Middle frontal gyrus (tissue), 1 donor: ENCODE results near the gene GPN2.
"Not testable (repeated sequence)": the region's sequence is repeated elsewhere in the genome, so short reads cannot be mapped to it uniquely, and the experiment has no call there.

ENCODE experiments used
- DNase-seq: peaks from one replicate; pipeline ENCODE4 v3.0.0-alpha.2; 2015; ENCODE audit warnings: low spot score; ENCODE audit errors: extremely low spot score

The GPN2 gene

DNA sequence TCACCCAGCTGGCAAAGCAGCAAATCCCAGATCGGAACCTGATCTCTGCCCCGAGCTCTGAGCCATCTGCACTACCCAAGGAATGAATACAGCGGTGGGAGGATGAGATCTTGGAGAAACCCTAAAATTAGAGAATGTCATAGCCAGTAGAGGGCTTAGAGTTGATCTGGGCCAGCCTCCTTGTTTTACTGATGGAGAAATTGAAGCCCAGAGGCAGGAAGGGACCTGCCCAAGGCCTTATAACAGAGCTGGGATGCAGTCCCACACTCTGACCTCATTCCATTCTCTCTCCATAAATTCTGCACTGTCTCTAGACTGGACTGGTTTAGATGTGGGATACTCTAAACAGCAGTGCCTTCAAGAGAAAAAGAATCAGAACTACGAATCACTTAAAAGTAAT is 31.9 kb downstream of the GPN2 start:
- DNase-seq: no peak

DNA sequence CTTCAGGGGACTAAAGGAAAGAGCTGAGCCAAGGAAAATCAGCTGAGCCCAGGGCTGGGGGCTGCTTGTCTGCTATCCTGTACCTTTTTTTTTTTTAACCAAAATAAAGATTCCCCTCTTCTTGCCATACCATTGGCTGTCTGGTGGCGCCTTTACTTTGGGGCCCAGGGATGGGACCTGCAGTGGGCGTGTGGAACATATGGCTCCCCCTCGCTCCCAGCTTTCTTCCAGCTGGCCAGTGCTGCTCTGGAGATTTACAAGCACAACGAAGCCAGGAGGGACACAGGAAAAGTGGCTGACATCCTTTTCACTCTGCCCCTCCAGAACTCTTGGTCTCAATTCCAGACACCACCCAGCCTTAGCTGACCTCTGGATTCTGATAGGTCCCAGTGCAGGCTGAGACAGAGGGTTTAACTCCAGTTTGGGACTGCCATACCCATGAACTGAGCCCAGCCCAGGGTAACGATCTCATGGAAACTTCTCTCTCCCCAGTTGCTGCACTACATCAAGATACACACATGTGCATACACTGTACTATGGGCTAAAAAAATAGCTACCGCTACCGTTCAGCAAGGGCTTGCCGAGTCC is 32.5 kb downstream of the GPN2 start:
- DNase-seq: no peak

DNA sequence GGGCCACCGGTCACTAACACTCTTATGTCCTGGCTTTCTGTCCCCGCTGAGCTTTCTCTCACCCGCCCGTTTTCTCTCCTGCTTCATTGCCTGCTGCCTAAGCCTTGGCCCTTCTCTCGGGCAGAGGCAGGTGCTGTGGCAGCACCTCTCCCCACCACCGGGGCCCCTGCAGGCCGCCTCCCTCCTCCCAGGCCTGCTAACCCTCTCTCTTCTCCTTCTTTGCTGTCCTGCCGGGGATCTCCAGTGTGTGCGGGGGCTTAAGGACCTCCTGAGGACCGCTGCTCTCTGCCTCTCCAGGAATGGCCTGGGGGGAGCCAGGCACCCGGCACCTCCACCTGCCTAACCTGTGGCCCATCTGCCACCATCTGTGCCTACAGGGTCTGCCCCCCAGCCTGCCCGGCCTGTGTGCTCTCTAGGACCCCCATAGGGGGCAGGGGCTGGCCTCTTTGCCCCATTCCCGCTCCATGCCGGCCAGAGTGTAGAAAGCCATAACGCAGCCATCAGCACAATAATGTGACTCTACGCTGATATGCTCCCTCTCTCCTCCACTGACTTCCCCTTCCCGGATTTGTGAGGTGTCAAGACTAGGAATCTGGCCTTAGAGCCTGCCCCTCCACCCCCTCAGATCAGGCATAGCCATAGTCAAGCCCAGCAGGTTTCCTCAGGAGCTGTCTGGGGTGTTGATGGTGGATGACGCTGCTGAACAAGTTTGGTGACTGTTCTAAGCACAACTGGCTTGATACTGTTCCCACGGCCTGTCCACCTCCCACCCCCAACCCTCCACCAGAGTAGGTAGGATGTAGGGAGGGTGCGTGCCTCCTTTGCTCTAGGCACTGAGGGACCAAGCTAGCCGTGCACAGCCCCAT is 33.2 kb downstream of the GPN2 start:
- no peak for DNase-seq

- no peak for DNase-seq
Measured at GRCh38 chr1:26856181-26856580, 33.9 kb downstream of the GPN2 start.

DNA sequence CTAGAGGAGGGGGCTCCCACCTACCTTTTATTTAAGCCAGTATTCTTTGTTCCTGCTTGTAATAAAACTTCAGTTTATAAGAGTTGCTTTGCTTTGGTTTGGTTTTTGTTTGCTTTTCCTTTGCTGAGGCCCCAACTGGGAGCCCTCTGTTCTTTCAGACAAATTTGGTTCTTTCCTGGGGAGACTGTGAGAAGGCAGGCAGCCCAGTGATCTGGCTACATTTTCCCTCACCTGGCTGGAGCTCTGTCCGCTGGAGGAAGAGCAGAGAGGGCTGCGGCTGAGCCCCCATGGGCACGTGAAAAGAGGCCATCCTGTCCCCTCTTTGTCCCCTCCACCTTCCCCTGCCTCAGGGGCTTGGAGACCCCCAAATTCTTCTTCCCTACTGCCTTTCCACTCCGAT is 34.4 kb downstream of the GPN2 start:
- DNase-seq: no peak

DNA sequence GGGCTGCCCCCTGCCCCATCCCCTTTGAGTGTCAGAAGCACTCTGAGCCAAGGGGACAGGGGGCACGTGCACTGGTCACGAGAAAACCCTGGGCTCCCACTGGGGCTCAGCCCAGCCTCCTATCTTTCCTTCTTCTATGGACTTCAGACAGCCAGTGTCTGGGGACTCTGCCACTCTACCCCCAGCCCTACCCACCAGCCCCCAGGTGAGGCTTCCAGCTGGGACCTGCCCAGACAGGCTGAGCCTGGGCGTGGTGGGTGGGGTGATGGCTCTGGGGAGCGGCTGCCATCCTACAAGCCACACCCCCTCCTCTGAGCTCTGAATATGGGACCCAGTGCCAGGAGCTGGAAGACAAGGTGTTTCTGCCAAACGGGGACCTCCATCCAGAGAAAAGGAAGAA is 35.2 kb downstream of the GPN2 start:
- DNase-seq: no peak

GRCh38 chr1:26853600-26853999 is 36.5 kb downstream of the GPN2 start:
- DNase-seq: no peak

GRCh38 chr1:26853156-26853555 is 36.9 kb downstream of the GPN2 start:
- DNase-seq: no peak

GRCh38 chr1:26852701-26853100 is 37.4 kb downstream of the GPN2 start:
- no peak for DNase-seq

- no peak for DNase-seq
Measured at GRCh38 chr1:26851106-26851684, 38.9 kb downstream of the GPN2 start.

DNA sequence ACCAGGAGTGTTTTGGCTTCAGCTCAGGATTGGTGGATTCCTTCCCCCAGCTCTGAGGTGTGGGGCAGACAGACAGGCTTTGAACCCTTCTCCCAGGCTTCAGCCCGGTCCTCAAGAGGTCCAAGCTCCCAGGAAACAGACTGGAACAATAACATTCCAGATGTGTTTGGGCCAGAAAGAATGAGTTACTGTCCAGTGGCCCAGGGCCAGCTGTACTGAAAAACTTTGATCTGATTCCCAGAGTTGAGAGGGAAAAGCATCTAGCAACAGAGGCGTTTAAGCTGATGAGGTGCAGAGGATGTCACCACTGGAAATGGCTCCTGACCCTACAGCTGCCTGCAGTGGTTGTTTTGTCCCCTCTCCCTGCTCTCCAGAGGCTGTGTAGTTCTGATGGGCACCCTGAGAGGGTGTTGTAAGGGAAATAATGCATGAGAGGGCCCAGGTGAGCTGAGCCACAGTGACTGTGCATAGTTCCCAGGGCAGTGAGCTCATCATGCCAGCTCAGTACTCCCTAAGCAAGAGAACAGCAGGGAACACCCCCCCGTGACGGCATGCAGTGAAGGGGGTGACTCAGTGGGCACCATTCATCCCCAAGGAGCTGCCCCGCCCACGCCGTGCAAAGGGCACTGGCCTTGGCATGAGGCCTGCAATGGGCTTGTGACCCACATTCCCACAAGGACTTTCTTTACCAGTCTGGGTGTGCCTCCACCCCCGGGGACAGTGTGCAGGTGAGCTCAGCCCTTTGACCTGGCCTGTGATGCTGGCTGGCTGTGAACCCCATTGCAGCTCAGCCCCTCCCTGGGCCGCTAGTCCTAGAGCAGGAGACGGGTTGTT is 40.9 kb downstream of the GPN2 start:
- no peak for DNase-seq

- DNase-seq: no peak
Measured at GRCh38 chr1:26848499-26848898, 41.6 kb downstream of the GPN2 start.

DNA sequence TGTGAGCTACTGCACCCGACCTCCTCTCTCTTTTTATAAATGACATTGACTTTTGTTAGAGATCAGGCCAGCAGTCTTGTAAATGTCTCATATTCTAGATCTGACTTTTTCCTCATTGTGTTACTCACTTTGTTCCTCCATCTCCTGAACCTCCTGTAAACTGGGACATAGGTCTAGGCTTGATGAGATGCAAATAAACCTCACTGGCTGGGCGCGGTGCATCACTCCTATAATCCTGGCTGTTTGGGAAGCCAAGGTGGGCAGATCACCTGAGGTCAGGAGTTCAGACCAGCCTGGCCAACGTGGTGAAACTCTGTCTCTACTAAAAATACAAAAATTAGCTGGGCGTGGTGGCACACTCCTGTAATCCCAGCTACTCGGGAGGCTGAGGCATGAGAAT is 42.3 kb downstream of the GPN2 start:
- not testable (repeated sequence) for DNase-seq

- no peak for DNase-seq
Measured at GRCh38 chr1:26844424-26845196, 45.5 kb downstream of the GPN2 start.

DNA sequence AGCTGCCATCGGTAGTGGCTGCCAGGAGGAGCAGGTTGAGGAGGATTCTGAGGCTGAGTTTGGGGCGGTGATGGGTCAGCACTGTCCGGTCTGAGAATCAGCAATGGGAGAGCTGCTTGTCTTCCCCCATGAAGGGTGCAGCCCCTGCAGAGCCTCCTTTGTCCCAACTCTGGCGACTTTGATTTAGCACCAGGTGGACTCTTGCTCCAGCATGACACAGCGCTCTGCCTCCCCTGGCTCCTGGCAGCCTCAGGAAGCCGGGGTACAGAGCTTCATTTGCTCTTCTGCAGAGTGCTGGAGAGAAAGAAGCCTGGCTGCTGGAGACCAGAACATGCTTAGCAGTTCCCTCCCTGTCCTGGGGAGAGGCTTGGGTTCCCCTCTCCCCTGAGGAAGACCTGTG is 50.3 kb downstream of the GPN2 start:
- DNase-seq: no peak

GRCh38 chr1:26839339-26839722 is 50.8 kb downstream of the GPN2 start:
- no peak for DNase-seq

DNA sequence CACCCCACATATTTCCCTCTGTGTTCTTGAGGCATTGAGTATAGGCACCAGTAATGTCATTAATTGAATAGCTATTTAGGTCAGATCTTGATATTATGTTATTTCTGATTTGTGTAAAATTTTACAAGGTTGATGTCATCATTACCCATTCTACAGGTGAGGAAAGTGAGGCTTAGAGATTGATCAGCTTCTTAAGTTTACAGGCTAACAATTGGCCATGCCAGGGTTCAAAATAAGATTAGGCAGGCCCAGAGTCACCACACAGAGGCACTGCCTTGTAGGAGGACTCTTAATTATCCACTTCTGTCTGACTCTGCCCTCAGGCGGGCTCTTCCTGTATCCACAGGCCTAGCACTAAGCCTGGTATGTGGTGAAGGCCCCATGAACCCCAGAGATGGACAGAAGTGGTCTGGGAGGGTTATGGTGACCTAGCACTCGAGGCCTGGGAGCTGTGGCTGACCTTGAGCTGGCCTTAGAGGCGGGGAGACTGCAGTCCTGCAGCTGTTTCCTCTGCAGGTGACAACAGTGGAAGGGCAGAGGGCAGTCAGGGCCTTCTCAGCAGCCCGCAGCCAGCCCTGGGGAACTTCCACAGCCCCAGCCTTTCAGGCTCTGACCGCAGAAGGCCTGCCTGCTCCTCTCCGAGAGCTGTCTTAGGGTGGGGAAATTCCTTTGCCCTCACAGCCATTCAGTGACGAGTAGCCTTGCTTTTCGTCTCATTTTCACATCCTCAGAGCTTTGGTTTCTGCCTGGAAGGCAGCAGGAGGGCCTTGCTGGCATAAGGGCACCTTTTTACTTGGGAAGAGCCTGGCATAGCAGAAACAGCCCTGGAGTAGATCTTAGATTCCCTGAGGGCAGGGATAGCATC is 51.4 kb downstream of the GPN2 start:
- no peak for DNase-seq

GRCh38 chr1:26837665-26838064 is 52.4 kb downstream of the GPN2 start:
- not testable (repeated sequence) for DNase-seq

DNA sequence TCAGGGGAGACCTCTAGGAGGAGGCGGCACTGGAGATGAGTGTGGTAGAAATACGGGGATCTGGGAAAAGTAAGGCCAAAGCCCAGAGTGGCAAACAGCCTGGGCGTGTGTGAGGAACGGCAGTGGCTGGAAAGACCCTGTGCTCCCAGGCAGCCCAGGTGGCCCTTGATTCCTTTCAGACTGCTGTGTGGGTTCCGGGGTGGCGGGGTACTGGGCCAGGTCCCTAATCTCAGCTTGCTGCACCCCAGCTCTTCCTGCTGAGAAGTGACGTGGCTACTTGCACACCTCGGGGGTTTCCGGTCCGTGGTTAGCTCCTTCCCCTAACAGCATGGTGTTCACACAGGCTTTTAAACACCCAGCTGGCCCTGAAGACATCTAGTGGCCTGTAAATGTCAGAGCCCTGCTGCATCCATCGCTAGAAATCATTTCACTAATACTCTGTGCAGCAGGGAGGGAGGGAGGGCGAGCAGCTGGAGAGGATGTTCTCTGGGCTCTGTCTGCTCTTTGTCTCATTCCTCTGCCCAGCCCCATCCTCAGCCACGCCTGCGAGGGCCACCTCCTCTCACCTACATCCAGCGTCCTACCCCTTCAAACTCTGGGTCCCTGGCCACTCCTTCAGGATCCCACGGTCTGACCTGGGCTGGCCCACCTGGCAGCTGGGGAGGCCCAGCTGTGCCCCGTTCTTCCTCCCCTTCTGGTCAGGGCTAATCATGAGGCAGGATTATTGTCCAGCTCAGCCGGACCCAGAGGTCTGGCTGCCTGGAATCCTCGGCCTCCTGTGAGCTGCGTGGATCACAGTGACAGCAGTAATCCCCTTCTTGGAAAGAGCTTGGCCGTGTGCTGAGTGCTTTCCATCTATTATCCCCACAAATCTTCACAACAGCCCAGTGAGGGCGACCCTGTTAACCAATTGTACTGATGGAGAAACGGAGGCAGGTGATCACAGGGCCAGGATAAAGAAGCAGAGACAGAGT is 56.4 kb downstream of the GPN2 start:
- DNase-seq: no peak
